ENCODE measurements around the gene SDK1.
"Not testable (repeated sequence)": the region's sequence is repeated elsewhere in the genome, so short reads cannot be mapped to it uniquely, and the experiment has no call there.

Gene SDK1

GRCh38 chr7:3912291-3912690 is 611.2 kb downstream of the SDK1 start:
- DNase-seq: no peak

- DNase-seq: no peak
These were observed 613.2 kb downstream of the SDK1 start for GRCh38 chr7:3914051-3914775.

GRCh38 chr7:3915337-3915878 is 614.4 kb downstream of the SDK1 start:
- DNase-seq: no peak

- no peak for DNase-seq
These were observed 615.1 kb downstream of the SDK1 start for GRCh38 chr7:3916146-3916545.

GRCh38 chr7:3917436-3917835 is 616.4 kb downstream of the SDK1 start:
- no peak for DNase-seq

GRCh38 chr7:3918576-3918975 is 617.5 kb downstream of the SDK1 start:
- no peak for DNase-seq

- DNase-seq: peak in 15 of 56 donors; percentile 5 to 58 (median 24)
These were observed 621.2 kb downstream of the SDK1 start for GRCh38 chr7:3922175-3922635.

GRCh38 chr7:3923307-3923918 is 622.4 kb downstream of the SDK1 start:
- DNase-seq: no peak

- no peak for DNase-seq
These were observed 623.2 kb downstream of the SDK1 start for GRCh38 chr7:3924277-3924676.

- DNase-seq: no peak
These were observed 626.5 kb downstream of the SDK1 start for GRCh38 chr7:3927446-3928110.

GRCh38 chr7:3928727-3929515 is 627.9 kb downstream of the SDK1 start:
- DNase-seq: no peak

- no peak for DNase-seq
These were observed 630.8 kb downstream of the SDK1 start for GRCh38 chr7:3931843-3932242.

- DNase-seq: no peak
These were observed 636.1 kb downstream of the SDK1 start for GRCh38 chr7:3937146-3937545.

GRCh38 chr7:3937605-3938004 is 636.6 kb downstream of the SDK1 start:
- DNase-seq: no peak

- DNase-seq: not testable (repeated sequence)
These were observed 640.7 kb downstream of the SDK1 start for GRCh38 chr7:3941706-3942105.

- no peak for DNase-seq
These were observed 641.2 kb downstream of the SDK1 start for GRCh38 chr7:3942276-3942675.

GRCh38 chr7:3942816-3943745 is 642.0 kb downstream of the SDK1 start:
- no peak for DNase-seq

GRCh38 chr7:3943779-3944520 is 642.9 kb downstream of the SDK1 start:
- no peak for DNase-seq

- DNase-seq: peak in 5 of 56 donors; percentile 6 to 24 (median 7)
These were observed 648.2 kb downstream of the SDK1 start for GRCh38 chr7:3949242-3949640.

- no peak for DNase-seq
These were observed 649.2 kb downstream of the SDK1 start for GRCh38 chr7:3950249-3950648.
